ENCODE data around the gene C16orf92. TPM values are rescaled to one million over a fixed set of nuclear protein-coding genes. Genes with fewer than 3 reads are reported as not detected.

C16orf92 gene
- total and polyA plus RNA-seq, 2 of the 13 experiments (the other 11 are each of a cell fraction or from before 2014, with no cell fraction given) = not detected

DNA sequence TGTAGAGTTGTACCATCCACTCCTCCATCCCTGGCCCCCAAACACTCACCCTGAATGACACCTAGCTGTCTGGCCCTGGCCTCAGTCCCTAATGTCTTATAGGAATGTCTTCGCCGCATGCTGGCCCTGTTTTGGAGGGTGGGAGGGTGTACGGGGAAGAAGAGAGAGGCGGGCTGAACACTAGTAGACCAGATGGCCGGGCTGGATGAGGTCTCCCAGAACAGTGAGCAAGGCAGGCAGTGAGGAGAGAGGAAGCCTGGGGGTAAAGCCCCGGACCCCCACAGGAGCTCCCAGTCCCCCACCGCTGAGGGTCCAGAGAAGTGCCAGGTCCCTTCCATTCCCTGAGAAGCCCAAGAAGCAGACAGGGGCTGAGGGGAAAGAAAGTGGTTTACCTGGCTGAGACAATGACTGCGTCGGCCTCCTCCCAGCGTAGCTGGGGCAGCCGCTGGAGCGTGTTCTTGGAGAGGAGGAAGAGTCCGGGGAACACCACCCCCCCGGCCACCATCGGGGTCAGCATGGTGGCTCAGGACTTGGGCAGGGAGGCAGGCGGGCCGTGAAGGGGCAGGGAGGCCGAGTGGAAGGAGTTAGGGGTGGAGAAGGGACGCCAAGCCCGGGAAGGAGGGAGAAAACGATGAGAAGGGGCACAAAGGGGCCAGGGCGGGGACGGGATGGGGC, 7.2 kb downstream of the C16orf92 start:
- Histone ChIP-seq H3K9ac (ENCODE audit: insufficient read depth, low read depth, low read length) (no peak overlapping the region), H3K36me3 (replicated peaks in 1 of 2; ENCODE audit: control insufficient read depth in 1 of 2, insufficient read depth in 2 of 2, low read length in 2 of 2) (no peaks in the 10 kb centered on the region), H4K20me1 (ENCODE audit: insufficient read depth, low read length) (no peaks in the 10 kb centered on the region; the same call in 1 of the 2 replicates), H3K9me3 (ENCODE audit: low read length) (no peaks in the 10 kb centered on the region), H3K4me2 (ENCODE audit: low read depth, low read length) (no peak overlapping the region), H3K4me1 (ENCODE audit: insufficient read depth, low read length) (peaks cover 23% of the 10 kb centered on the region), H3K27me3 (ENCODE audit: control insufficient read depth in 1 of 2, insufficient read depth in 2 of 2, low read length in 2 of 2) (peaks cover 24 to 69% of the 10 kb centered on the region in 2 experiments), H3K79me2 (ENCODE audit: insufficient read depth, low read length) (no peaks in the 10 kb centered on the region), H2AFZ (ENCODE audit: low read length) (no peak overlapping the region), H3K4me3 (replicated peaks in 1 of 3; ENCODE audit: insufficient read depth in 1 of 3, low read depth in 2 of 3, low read length in 3 of 3) (no peak overlapping the region), H3K27ac (ENCODE audit: extremely low read length, insufficient read depth, low read length) (no peak overlapping the region)
- in situ Hi-C loops (cut with HindIII; ENCODE audit: extremely low pct_ligation_motif_present, low pct_unique_long_range_greater_than_20kb) (loop anchor here (10.0 kb wide), 1 partner anchor 335 kb away; no protein-coding TSS in a partner anchor), intact Hi-C loops (cut with micrococcal nuclease; ENCODE audit: unreplicated experiment) (loop anchor here (5.0 kb wide), 1 partner anchor 328 kb away; no protein-coding TSS in a partner anchor)
- DNase-seq (ENCODE audit: low spot score) (no peak), ATAC-seq (no peak), FAIRE-seq (no peak)
- CTCF ChIA-PET (ENCODE audit: low intra/inter-chr PET ratio, low total read pairs) = no interaction called here
- POLR2A ChIA-PET = no interaction called here
- 20% methylated on average over 23 of the region's 23 CpGs for WGBS (ENCODE audit: low lambda C conversion rate)
- BruUV-seq (replicated peaks) = no TSS peak
- TF ChIP-seq HHEX (CRISPR knock-in tag; IDR thresholded peaks at IDR 0.05) (no peak), ETV5 (CRISPR knock-in tag; IDR thresholded peaks at IDR 0.05; ENCODE audit: borderline replicate concordance) (no peak), ELF1 (CRISPR knock-in tag; IDR thresholded peaks at IDR 0.05) (no peak), HDAC1 (CRISPR knock-in tag; IDR thresholded peaks at IDR 0.05) (no peak), ETS1 (CRISPR knock-in tag; IDR thresholded peaks at IDR 0.05) (no peak), TAF1 (CRISPR knock-in tag; IDR thresholded peaks at IDR 0.05) (no peak), SMYD3 (CRISPR knock-in tag; IDR thresholded peaks at IDR 0.05) (no peak), NBN (conservative IDR thresholded peaks at IDR 0.05) (no peak)
